ENCODE data around the gene LRRC8E.

- TF ChIP-seq POLR2AphosphoS5 (IDR thresholded peaks at IDR 0.05; ENCODE audit: low read depth, low read length) (no peak), POLR2A (IDR thresholded peaks at IDR 0.05; ENCODE audit: low read depth, low read length) (no peak), TAF1 (IDR thresholded peaks at IDR 0.05; ENCODE audit: low read depth, low read length) (no peak), POU2F2 (IDR thresholded peaks at IDR 0.05; ENCODE audit: low read depth, low read length) (no peak), PAX5 (IDR thresholded peaks at IDR 0.05; ENCODE audit: insufficient read depth, low read length, severe bottlenecking) (no peak), SPI1 (IDR thresholded peaks at IDR 0.05; ENCODE audit: low read depth, low read length) (no peak)
Observed at GRCh38 chr19:7865262-7865911, 22.9 kb upstream of the LRRC8E start.
